H1 (cell line): ENCODE results near the gene TMEM273. TPM values are rescaled to one million over a fixed set of nuclear protein-coding genes. Genes with fewer than 3 reads are reported as not detected.

ENCODE experiments used
- CTCF ChIA-PET: fragments of 300-600 bp; sonication (Branson Sonifier 250); formaldehyde crosslinking; loops from one replicate; lab custom pipeline; 2021; ENCODE audit not compliant: partially characterized antibody; lab: Charles Lee
- POLR2A ChIA-PET: fragments of 300-600 bp; sonication (Branson Sonifier 250); formaldehyde crosslinking; loops from one replicate; lab custom pipeline; 2021; ENCODE audit warnings: inconsistent platforms; ENCODE audit not compliant: partially characterized antibody; lab: Charles Lee
- DNase-seq, 2 experiments: peaks; one replicate each; pipeline versions ENCODE4 v3.0.0 to v3.0.0-alpha.2; 2010 to 2022; ENCODE audit warnings: low spot score in 2 of 2, low read depth in 1 of 2, mixed read lengths in 1 of 2
- FAIRE-seq: peaks from 2 replicates; lab custom pipeline; 2011; peaks lifted over from hg19 to GRCh38; lab: Jason Lieb, UNC
- H2AFZ ChIP-seq: 2 replicates; pipeline ENCODE4 v1.8.1; 2012; ENCODE audit warnings: low read length, inconsistent platforms
- H2AK5ac ChIP-seq: 2 replicates; pipeline ENCODE4 v1.6.1; 2013; ENCODE audit warnings: low read depth, low read length
- H2BK120ac ChIP-seq: replicated peaks from 2 replicates; pipeline ENCODE3; 2013; ENCODE audit warnings: low read depth, low read length, inconsistent platforms
- H2BK12ac ChIP-seq: 2 replicates; pipeline ENCODE4 v1.6.1; 2013; ENCODE audit warnings: low read depth, low read length
- H2BK15ac ChIP-seq: 2 replicates; pipeline ENCODE4 v1.6.1; 2013; ENCODE audit warnings: low read length
- H2BK20ac ChIP-seq: 2 replicates; pipeline ENCODE4 v1.6.1; 2013; ENCODE audit warnings: low read length
- H2BK5ac ChIP-seq: 2 replicates; pipeline ENCODE4 v1.6.1; 2013; ENCODE audit warnings: low read depth, low read length
- H3K14ac ChIP-seq: 2 replicates; pipeline ENCODE4 v1.6.1; 2013; ENCODE audit warnings: inconsistent platforms; ENCODE audit not compliant: insufficient read length
- H3K18ac ChIP-seq: 2 replicates; pipeline ENCODE4 v1.6.1; 2013; ENCODE audit warnings: low read length; ENCODE audit errors: extremely low read depth
- H3K23ac ChIP-seq: 2 replicates; pipeline ENCODE4 v1.6.1; 2013; ENCODE audit warnings: inconsistent platforms; ENCODE audit not compliant: insufficient read length
- H3K23me2 ChIP-seq: 2 replicates; pipeline ENCODE4 v1.6.1; 2013; ENCODE audit warnings: low read depth, low read length
- H3K27ac ChIP-seq: 2 replicates; pipeline ENCODE4 v1.6.1; 2011; ENCODE audit warnings: low read depth, low read length, inconsistent platforms
- H3K27me3 ChIP-seq, 4 experiments: replicated peaks in 1 of 4; 1 replicate in 1 of 4; 2 replicates in 3 of 4; pipeline versions ENCODE4 v1.6.1 to v1.8.1; 2011 to 2013; ENCODE audit warnings: low read length in 3 of 4, mild to moderate bottlenecking in 3 of 4, inconsistent platforms in 2 of 4, mixed read lengths in 2 of 4, moderate library complexity in 1 of 4; ENCODE audit not compliant: control insufficient read depth in 3 of 4, insufficient read depth in 3 of 4; ENCODE audit errors: extremely low read depth in 1 of 4
- H3K36me3 ChIP-seq, 4 experiments: 2 replicates each; pipeline versions ENCODE4 v1.6.1 to v1.8.1; 2011 to 2013; ENCODE audit warnings: mild to moderate bottlenecking in 4 of 4, low read length in 3 of 4, moderate library complexity in 2 of 4, control low read depth in 1 of 4, inconsistent platforms in 1 of 4; ENCODE audit not compliant: insufficient read depth in 4 of 4, control insufficient read depth in 2 of 4
- H3K4ac ChIP-seq: replicated peaks from 2 replicates; pipeline ENCODE3; 2013; ENCODE audit warnings: low read length, low read depth, mixed read lengths, inconsistent platforms; ENCODE audit not compliant: insufficient read length
- H3K4me1 ChIP-seq, 4 experiments: replicated peaks in 1 of 4; 1 replicate in 1 of 4; 2 replicates in 3 of 4; pipeline versions ENCODE4 v1.6.1 to v1.8.1; 2011 to 2013; ENCODE audit warnings: low read length in 3 of 4, inconsistent platforms in 2 of 4, mixed read lengths in 1 of 4; ENCODE audit not compliant: insufficient read depth in 4 of 4, control insufficient read depth in 3 of 4
- H3K4me2 ChIP-seq, 2 experiments: 2 replicates each; pipeline versions ENCODE4 v1.6.1 to v1.8.1; 2011 to 2013; ENCODE audit warnings: low read depth in 2 of 2, low read length in 2 of 2, control low read depth in 1 of 2, inconsistent platforms in 1 of 2, mild to moderate bottlenecking in 1 of 2; ENCODE audit not compliant: insufficient read depth in 1 of 2
- H3K4me3 ChIP-seq, 4 experiments: fragments of 200-600, 300-600 bp in 1 of 4; sonication (generic), shearing (Covaris generic), sonication (Bioruptor Twin) in 1 of 4; 2 replicates each; pipeline versions ENCODE4 v1.5.1 to v1.8.1; 2011 to 2016; ENCODE audit warnings: low read length in 4 of 4, low read depth in 3 of 4, control low read depth in 2 of 4, inconsistent platforms in 2 of 4, mild to moderate bottlenecking in 2 of 4, mixed read lengths in 1 of 4, moderate library complexity in 1 of 4; ENCODE audit not compliant: insufficient read depth in 2 of 4; ENCODE audit errors: extremely low read depth in 1 of 4
- H3K56ac ChIP-seq: replicated peaks from 2 replicates; pipeline ENCODE3; 2013; ENCODE audit warnings: low read depth, mild to moderate bottlenecking, mixed read lengths, low read length, inconsistent platforms; ENCODE audit not compliant: insufficient read length
- H3K79me1 ChIP-seq: 2 replicates; pipeline ENCODE4 v1.6.1; 2013; ENCODE audit warnings: low read depth, low read length, control low read depth
- H3K79me2 ChIP-seq, 2 experiments: 2 replicates each; pipeline versions ENCODE4 v1.6.1 to v1.8.1; 2012 to 2013; ENCODE audit warnings: low read length in 2 of 2, mild to moderate bottlenecking in 2 of 2, inconsistent platforms in 1 of 2; ENCODE audit not compliant: insufficient read depth in 2 of 2, control insufficient read depth in 1 of 2
- H3K9ac ChIP-seq, 4 experiments: replicated peaks in 1 of 4; 1 replicate in 1 of 4; 2 replicates in 3 of 4; pipeline versions ENCODE4 v1.6.1 to v1.8.1; 2011 to 2013; ENCODE audit warnings: low read depth in 3 of 4, low read length in 3 of 4, control low read depth in 2 of 4, mild to moderate bottlenecking in 2 of 4, moderate library complexity in 2 of 4, inconsistent platforms in 1 of 4; ENCODE audit errors: extremely low read depth in 1 of 4
- H3K9me3 ChIP-seq, 2 experiments: 2 replicates each; pipeline versions ENCODE4 v1.6.1 to v1.8.1; 2012 to 2013; ENCODE audit warnings: mild to moderate bottlenecking in 2 of 2, moderate library complexity in 2 of 2, control low read depth in 1 of 2, inconsistent platforms in 1 of 2, low read depth in 1 of 2, low read length in 1 of 2, mixed read lengths in 1 of 2; ENCODE audit not compliant: insufficient read depth in 2 of 2
- H4K20me1 ChIP-seq, 2 experiments: replicated peaks in 1 of 2; 2 replicates each; pipeline versions ENCODE3 to v1.8.1; 2011 to 2013; ENCODE audit warnings: inconsistent platforms in 2 of 2, low read length in 2 of 2, mild to moderate bottlenecking in 1 of 2; ENCODE audit not compliant: insufficient read depth in 2 of 2, control insufficient read depth in 1 of 2
- H4K5ac ChIP-seq: 2 replicates; pipeline ENCODE4 v1.6.1; 2013; ENCODE audit warnings: low read length, low read depth, mixed read lengths, inconsistent platforms; ENCODE audit not compliant: insufficient read length
- H4K8ac ChIP-seq: 2 replicates; pipeline ENCODE4 v1.8.0; 2013; ENCODE audit warnings: mild to moderate bottlenecking, moderate library complexity, low read length, inconsistent platforms; ENCODE audit not compliant: insufficient read depth; ENCODE audit errors: extremely low read depth
- H4K91ac ChIP-seq: replicated peaks from 2 replicates; pipeline ENCODE3; 2013; ENCODE audit warnings: low read length, mixed read lengths, inconsistent platforms; ENCODE audit not compliant: insufficient read length
- BACH1 ChIP-seq: IDR thresholded peaks from 2 replicates; pipeline ENCODE4 v1.6.1; 2012; ENCODE audit warnings: low read length, improper control_type of control experiment
- EZH2 ChIP-seq: fragments of 200-600 bp; sonication (generic); IDR thresholded peaks from 2 replicates; pipeline ENCODE4 v1.7.1; 2012; ENCODE audit warnings: low read depth, mild to moderate bottlenecking, moderate library complexity, low read length, inconsistent platforms; ENCODE audit not compliant: severe bottlenecking
- JUN ChIP-seq: IDR thresholded peaks from 2 replicates; pipeline ENCODE4 v1.6.1; 2011; ENCODE audit warnings: low read depth, mild to moderate bottlenecking, improper control_type of control experiment, low read length
- NRF1 ChIP-seq: IDR thresholded peaks from 2 replicates; pipeline ENCODE4 v1.6.1; 2011; ENCODE audit warnings: mild to moderate bottlenecking, low read depth, low read length, improper control_type of control experiment
- POLR2A ChIP-seq, 2 experiments: IDR thresholded peaks; 1 replicate in 1 of 2; 2 replicates in 1 of 2; pipeline ENCODE4 v1.6.1; 2011; ENCODE audit warnings: low read depth in 2 of 2, low read length in 2 of 2, mild to moderate bottlenecking in 2 of 2; ENCODE audit errors: control extremely low read depth in 1 of 2
- RAD21 ChIP-seq, 2 experiments: IDR thresholded peaks in 1 of 2; conservative IDR thresholded peaks in 1 of 2; 2 replicates each; pipeline ENCODE4 v1.6.1; 2011; ENCODE audit warnings: low read depth in 2 of 2, low read length in 2 of 2, improper control_type of control experiment in 1 of 2, inconsistent platforms in 1 of 2, mild to moderate bottlenecking in 1 of 2, moderate library complexity in 1 of 2
- RBBP5 ChIP-seq: IDR thresholded peaks from 2 replicates; pipeline ENCODE4 v1.7.1; 2012; ENCODE audit warnings: low read depth, mild to moderate bottlenecking, inconsistent platforms, low read length, moderate library complexity, borderline replicate concordance
- RNF2 ChIP-seq: fragments of 200-900, 300-1000 bp; sonication (generic); IDR thresholded peaks from 2 replicates; pipeline ENCODE4 v1.7.1; 2016; ENCODE audit warnings: borderline replicate concordance, low read depth, mild to moderate bottlenecking, antibody characterized with exemption, low read length; ENCODE audit not compliant: poor library complexity, severe bottlenecking; ENCODE audit errors: missing control alignments
- SAP30 ChIP-seq: fragments of 300-600 bp; sonication (generic); IDR thresholded peaks from 2 replicates; pipeline ENCODE4 v1.7.1; 2012; ENCODE audit warnings: low read length, moderate library complexity, mild to moderate bottlenecking, inconsistent platforms; ENCODE audit not compliant: insufficient read depth, insufficient replicate concordance
- SP2 ChIP-seq: IDR thresholded peaks from 2 replicates; pipeline ENCODE4 v1.6.1; 2012; ENCODE audit warnings: mild to moderate bottlenecking, low read length, inconsistent platforms
- TAF1 ChIP-seq: IDR thresholded peaks from 2 replicates; pipeline ENCODE4 v1.6.1; 2011; ENCODE audit warnings: mild to moderate bottlenecking, low read depth, low read length
- ZNF274 ChIP-seq: IDR thresholded peaks from 2 replicates; pipeline ENCODE4 v1.7.0; 2012; ENCODE audit warnings: low read length, borderline replicate concordance; ENCODE audit errors: extremely low read depth
- WGBS, 2 experiments: shearing (Covaris generic) in 1 of 2; methylation state at CpG; one replicate each; pipeline versions ENCODE4 v1.1.6 to v1.1.7; 2013 to 2015; ENCODE audit warnings: low lambda C conversion rate in 2 of 2, mixed read lengths in 2 of 2, inconsistent platforms in 1 of 2, low coverage in 1 of 2, missing lambda C conversion rate in 1 of 2; ENCODE audit not compliant: insufficient replicate concordance in 2 of 2, insufficient coverage in 1 of 2, insufficient read length in 1 of 2; ENCODE audit errors: extremely low coverage in 1 of 2, missing lambda C conversion rate in 1 of 2; 5-methylcytosine and 5-hydroxymethylcytosine counted together
- polyA plus RNA-seq, 7 experiments: library from polyadenylated mRNA; depleted of rRNA in 3 of 7; stranded (reverse) in 5 of 7; unstranded in 2 of 7; fragments of >200 nt in 5 of 7; fragments of 200-250 nt in 2 of 7; gene quantifications; 1 replicate in 5 of 7; 2 replicates in 1 of 7; 4 replicates in 1 of 7; pipeline versions ENCODE4 v1.2.1 to v1.2.3, GENCODE V29; 2011 to 2013; ENCODE audit warnings: missing spikeins in 2 of 7, mixed read lengths in 2 of 7
- total RNA-seq: library from RNA; stranded (reverse); fragmentation: NEBNext Ultra II Directional; extraction: Animal tissue kit (Norgen Biotek cat#: 25700); gene quantifications from 2 replicates; pipeline ENCODE4 v1.2.1, GENCODE V29; 2021
- TF ChIP-seq, protein P1 (sequence below): IDR thresholded peaks from 2 replicates; pipeline ENCODE4 v1.6.1; 2011; ENCODE audit warnings: low read length, improper control_type of control experiment

TMEM273 gene
- total and polyA plus RNA-seq, 2 of the 8 experiments (the other 6 are each of a cell fraction or from before 2014, with no cell fraction given): not detected

DNA sequence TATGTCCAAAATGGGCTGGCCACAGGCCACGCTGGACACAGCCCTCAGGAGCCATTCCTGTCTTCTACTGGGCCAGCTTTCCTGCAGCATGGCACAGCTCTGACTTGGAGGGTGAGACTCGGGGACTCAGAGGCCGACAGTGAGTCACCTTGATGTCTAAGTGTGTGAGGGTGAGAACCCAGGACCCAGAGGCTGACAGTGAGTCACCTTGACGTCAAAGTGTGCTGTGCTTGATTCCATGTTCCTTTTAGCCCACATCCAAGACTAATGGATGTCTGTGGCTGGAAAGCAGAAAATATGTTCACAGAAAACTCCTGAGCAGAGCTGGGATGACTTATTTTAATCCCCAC is 48.4 kb downstream of the TMEM273 start:
- ChIA-PET POLR2A (interaction anchor here (1.9 kb wide), 1 partner anchor 10 kb away, joined by 4 read pairs; no protein-coding TSS in a partner anchor), CTCF (interaction anchor here (0.9 to 4.3 kb wide), 3 partner anchors 9 to 22 kb away, joined by 3 to 13 read pairs (median 3); no protein-coding TSS in a partner anchor)
- Histone ChIP-seq H3K4ac (no peak overlapping the region), H2BK120ac (no peak overlapping the region), H4K8ac (no peak overlapping the region), H3K9me3 (no peaks in the 10 kb centered on the region), H3K79me2 (no peaks in the 10 kb centered on the region), H3K14ac (no peak overlapping the region), H3K36me3 (no peaks in the 10 kb centered on the region), H4K5ac (no peak overlapping the region), H3K18ac (no peak overlapping the region), H2BK15ac (no peak overlapping the region), H2AFZ (no peak overlapping the region), H3K9ac (no peak overlapping the region), H3K4me2 (no peak overlapping the region), H2BK5ac (no peak overlapping the region), H2BK20ac (0 out of 2 replicates have a peak overlapping the region, but pooled peaks have one; percentile 50), H3K4me1 (peaks cover 1 to 6% (median 3%) of the 10 kb centered on the region in 4 experiments; a peak in 2 of 7 replicates), H3K56ac (no peak overlapping the region), H3K23ac (no peak overlapping the region), H2AK5ac (no peak overlapping the region), H3K4me3 (no peak overlapping the region), H3K27ac (no peak overlapping the region), H3K79me1 (no peaks in the 10 kb centered on the region), H4K20me1 (no peaks in the 10 kb centered on the region), H2BK12ac (no peak overlapping the region; the same call in 1 of the 2 replicates), H3K23me2 (no peaks in the 10 kb centered on the region), H4K91ac (no peak overlapping the region), H3K27me3 (no peaks in the 10 kb centered on the region)
- DNase-seq (no peak), FAIRE-seq (no peak)
- 90% methylated on average over 4 of the region's 4 CpGs; no CpG with 5 or more reads in 1 of the 2 experiments for WGBS, 2 experiments
- TF ChIP-seq RAD21 (IDR thresholded peaks at IDR 0.05 in 1 of 2, conservative IDR thresholded peaks at IDR 0.05 in 1 of 2; ENCODE audit: low read depth in 2 of 2, low read length in 2 of 2) (no peak), POLR2A (IDR thresholded peaks at IDR 0.05; ENCODE audit: control extremely low read depth in 1 of 2, low read depth in 2 of 2, low read length in 2 of 2) (no peak), EZH2 (no peak), JUN (no peak), TAF1 (no peak), ZNF274 (no peak), NRF1 (no peak), RNF2 (no peak), BACH1 (no peak), SAP30 (no peak), SP2 (no peak), RBBP5 (no peak)
- TF ChIP-seq, protein P1, sequence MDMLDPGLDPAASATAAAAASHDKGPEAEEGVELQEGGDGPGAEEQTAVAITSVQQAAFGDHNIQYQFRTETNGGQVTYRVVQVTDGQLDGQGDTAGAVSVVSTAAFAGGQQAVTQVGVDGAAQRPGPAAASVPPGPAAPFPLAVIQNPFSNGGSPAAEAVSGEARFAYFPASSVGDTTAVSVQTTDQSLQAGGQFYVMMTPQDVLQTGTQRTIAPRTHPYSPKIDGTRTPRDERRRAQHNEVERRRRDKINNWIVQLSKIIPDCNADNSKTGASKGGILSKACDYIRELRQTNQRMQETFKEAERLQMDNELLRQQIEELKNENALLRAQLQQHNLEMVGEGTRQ: no peak
